Fibroblast of lung (primary cell): Measurements from ENCODE around the gene TLCD3B. TPM values are rescaled to one million over a fixed set of nuclear protein-coding genes. Genes with fewer than 3 reads are reported as not detected.

ENCODE experiments used
- DNase-seq, 2 donors: peaks; one replicate each; pipeline versions ENCODE4 v3.0.0 to v3.0.0-alpha.2; 2010; ENCODE audit warnings: low read depth in 2 of 2
- H2AFZ ChIP-seq: 2 replicates; pipeline ENCODE4 v1.5.1; 2012; ENCODE audit warnings: low read length, control low read depth, inconsistent platforms
- H3K27ac ChIP-seq: 2 replicates; pipeline ENCODE4 v1.5.1; 2011; ENCODE audit warnings: low read length, control low read depth; ENCODE audit not compliant: insufficient read depth
- H3K27me3 ChIP-seq: 2 replicates; pipeline ENCODE4 v1.5.1; 2011; ENCODE audit warnings: mild to moderate bottlenecking, low read length; ENCODE audit not compliant: control insufficient read depth, insufficient read depth
- H3K36me3 ChIP-seq: 2 replicates; pipeline ENCODE4 v1.5.1; 2011; ENCODE audit warnings: low read length; ENCODE audit not compliant: control insufficient read depth, insufficient read depth
- H3K4me1 ChIP-seq: 2 replicates; pipeline ENCODE4 v1.5.1; 2011; ENCODE audit warnings: low read length; ENCODE audit not compliant: control insufficient read depth, insufficient read depth; ENCODE audit errors: extremely low read depth
- H3K4me2 ChIP-seq: 2 replicates; pipeline ENCODE4 v1.5.1; 2011; ENCODE audit warnings: low read length, control low read depth; ENCODE audit not compliant: insufficient read depth; ENCODE audit errors: extremely low read depth
- H3K4me3 ChIP-seq, 4 experiments: fragments of 200-600 bp in 1 of 4; sonication (generic) in 1 of 4; replicated peaks in 1 of 4; 2 replicates each; pipeline ENCODE4 v1.5.1; 2011 to 2016; ENCODE audit warnings: low read length in 4 of 4, low read depth in 3 of 4, mild to moderate bottlenecking in 3 of 4, control low read depth in 2 of 4, inconsistent platforms in 1 of 4, mixed read lengths in 1 of 4; ENCODE audit not compliant: insufficient read depth in 1 of 4; ENCODE audit errors: control extremely low read depth in 1 of 4
- H3K79me2 ChIP-seq: 2 replicates; pipeline ENCODE4 v1.5.1; 2012; ENCODE audit warnings: mild to moderate bottlenecking, low read length, inconsistent platforms; ENCODE audit not compliant: control insufficient read depth, insufficient read depth
- H3K9ac ChIP-seq: 2 replicates; pipeline ENCODE4 v1.5.1; 2011; ENCODE audit warnings: mild to moderate bottlenecking, low read length, control low read depth; ENCODE audit not compliant: insufficient read depth
- H3K9me3 ChIP-seq: 2 replicates; pipeline ENCODE4 v1.5.1; 2012; ENCODE audit warnings: low read depth, low read length; ENCODE audit not compliant: control insufficient read depth, insufficient read depth
- H4K20me1 ChIP-seq: 2 replicates; pipeline ENCODE4 v1.5.1; 2011; ENCODE audit warnings: low read length; ENCODE audit not compliant: control insufficient read depth, insufficient read depth; ENCODE audit errors: extremely low read depth
- EZH2 ChIP-seq: IDR thresholded peaks from 2 replicates; pipeline ENCODE4 v1.5.1; 2012; ENCODE audit warnings: low read length, control low read depth, mild to moderate bottlenecking; ENCODE audit errors: missing control alignments
- polyA plus RNA-seq, 2 donors: library from polyadenylated mRNA; depleted of rRNA in 1 of 2; stranded (reverse) in 1 of 2; unstranded in 1 of 2; fragments of >200 nt; gene quantifications; 2 replicates each; pipeline ENCODE4 v1.2.1, GENCODE V29; 2011 to 2012; ENCODE audit warnings: missing spikeins in 1 of 2
- total RNA-seq: library from RNA; depleted of rRNA; stranded (reverse); fragments of >200 nt; gene quantifications from 2 replicates; pipeline ENCODE4 v1.2.1, GENCODE V29; 2014
- TF ChIP-seq, protein P1 (sequence below), 2 donors: IDR thresholded peaks in 1 of 2; conservative IDR thresholded peaks in 1 of 2; 1 replicate in 1 of 2; 2 replicates in 1 of 2; pipeline ENCODE4 v1.5.1; 2011 to 2012; ENCODE audit warnings: low read length in 2 of 2, control low read depth in 1 of 2, inconsistent platforms in 1 of 2, low read depth in 1 of 2, mild to moderate bottlenecking in 1 of 2

Gene TLCD3B
- total and polyA plus RNA-seq, 2 donors (not counting 1 experiment from before 2014, with no cell fraction given): not detected

DNA sequence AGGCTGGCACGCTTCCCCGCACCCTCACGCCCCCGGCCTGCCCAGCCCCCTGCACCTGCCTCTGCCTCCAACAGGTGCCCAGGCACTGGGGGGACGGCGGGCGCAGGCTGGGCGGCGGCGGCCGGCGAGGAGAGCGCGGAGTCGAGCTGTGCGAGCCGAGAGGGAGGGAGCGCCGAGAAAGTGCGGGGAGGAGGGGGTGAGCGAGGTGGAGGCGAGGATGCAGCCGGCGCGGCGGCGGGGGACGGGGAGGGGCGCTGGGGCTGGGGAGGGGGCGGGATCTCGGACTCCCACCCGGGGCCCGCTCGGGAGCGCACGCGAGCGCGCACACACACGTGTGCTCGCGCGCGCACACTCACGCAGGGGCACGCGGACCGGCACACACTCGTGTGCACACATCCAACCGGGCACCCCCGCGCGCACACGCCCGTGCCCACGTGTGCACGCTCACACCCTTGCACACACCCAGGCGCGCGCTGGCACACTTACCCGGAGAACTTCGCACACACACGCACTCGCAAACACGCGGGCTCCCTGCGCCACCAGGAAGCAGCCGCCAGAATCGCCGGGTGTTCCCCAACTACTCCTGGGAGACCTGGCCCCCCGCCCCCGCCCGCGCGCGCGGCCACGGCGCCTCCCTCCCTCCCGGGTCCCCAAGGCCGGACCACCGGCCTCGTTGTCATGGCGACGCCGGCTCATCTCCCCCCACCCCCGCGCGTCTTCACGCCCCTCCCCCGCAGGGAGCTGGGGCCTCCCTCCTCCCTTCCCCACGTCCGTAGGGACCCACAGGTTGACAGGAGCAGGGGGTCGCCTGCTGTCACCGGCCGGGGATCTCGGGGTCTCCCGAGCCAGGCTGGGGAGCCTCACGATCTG is 20.0 kb downstream of the TLCD3B start, which contains the start of gene DOC2A:
Gene DOC2A, minus strand, starts transcription at position 184 of the 870 bp plus-strand sequence. CDS start 805 bp downstream, outside the sequence.
- no peak for DNase-seq

DNA sequence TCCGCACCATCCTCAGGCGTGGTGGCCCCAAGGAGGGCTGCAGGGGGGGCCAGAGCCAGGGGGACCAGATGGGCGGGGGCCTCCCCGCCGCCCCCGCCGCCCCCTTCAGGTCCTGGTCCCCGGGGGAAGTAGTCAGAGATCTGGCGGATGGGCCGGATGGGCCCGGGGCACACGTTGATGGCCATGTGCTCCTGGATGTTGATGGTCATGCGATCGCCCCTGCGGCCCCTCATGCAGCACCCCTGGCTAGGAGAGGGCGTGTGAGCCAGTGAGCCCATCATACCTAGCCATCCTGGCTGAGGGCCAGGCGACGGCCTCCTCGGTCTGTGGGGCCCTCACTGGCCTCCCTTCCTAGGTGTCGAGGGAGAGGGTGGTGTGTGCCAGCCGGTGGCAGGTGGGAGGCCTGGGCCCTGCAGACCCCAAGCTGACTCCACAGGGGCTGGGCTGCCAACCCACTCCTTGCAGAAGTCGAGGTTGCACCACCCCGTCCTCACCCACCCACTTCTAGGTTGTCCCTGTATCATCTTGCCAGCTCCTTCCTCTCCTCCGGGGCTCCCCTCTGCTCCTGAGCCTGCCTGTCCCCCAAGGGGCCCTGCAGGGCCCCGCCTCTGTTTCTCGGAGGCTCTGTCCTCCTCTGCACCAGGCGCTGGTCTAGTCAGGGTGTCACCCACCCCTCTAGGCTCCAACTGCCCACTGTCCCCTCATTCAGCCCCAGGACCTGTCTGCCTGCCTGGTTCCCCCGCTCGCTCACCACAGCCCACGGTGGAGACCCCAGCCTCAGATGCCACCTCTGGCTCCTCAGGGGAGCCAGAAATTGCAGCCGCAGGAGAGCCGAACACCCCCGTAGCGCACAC is 20.9 kb downstream of the TLCD3B start:
- no peak overlapping the region for H3K9ac ChIP-seq
- H3K27me3 ChIP-seq: peaks cover 19% of the 10 kb centered on the region
- H3K9me3 ChIP-seq: no peaks in the 10 kb centered on the region
- no peaks in the 10 kb centered on the region for H4K20me1 ChIP-seq
- H3K4me3 ChIP-seq: peak overlapping the region in 1 of 4 experiments; percentile 46
- H3K4me2 ChIP-seq: peak overlapping the region; percentile 54
- H3K36me3 ChIP-seq: peaks cover 3% of the 10 kb centered on the region
- TF ChIP-seq, protein P1, sequence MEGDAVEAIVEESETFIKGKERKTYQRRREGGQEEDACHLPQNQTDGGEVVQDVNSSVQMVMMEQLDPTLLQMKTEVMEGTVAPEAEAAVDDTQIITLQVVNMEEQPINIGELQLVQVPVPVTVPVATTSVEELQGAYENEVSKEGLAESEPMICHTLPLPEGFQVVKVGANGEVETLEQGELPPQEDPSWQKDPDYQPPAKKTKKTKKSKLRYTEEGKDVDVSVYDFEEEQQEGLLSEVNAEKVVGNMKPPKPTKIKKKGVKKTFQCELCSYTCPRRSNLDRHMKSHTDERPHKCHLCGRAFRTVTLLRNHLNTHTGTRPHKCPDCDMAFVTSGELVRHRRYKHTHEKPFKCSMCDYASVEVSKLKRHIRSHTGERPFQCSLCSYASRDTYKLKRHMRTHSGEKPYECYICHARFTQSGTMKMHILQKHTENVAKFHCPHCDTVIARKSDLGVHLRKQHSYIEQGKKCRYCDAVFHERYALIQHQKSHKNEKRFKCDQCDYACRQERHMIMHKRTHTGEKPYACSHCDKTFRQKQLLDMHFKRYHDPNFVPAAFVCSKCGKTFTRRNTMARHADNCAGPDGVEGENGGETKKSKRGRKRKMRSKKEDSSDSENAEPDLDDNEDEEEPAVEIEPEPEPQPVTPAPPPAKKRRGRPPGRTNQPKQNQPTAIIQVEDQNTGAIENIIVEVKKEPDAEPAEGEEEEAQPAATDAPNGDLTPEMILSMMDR (conservative IDR thresholded peaks at IDR 0.05 in 1 of 2, IDR thresholded peaks at IDR 0.05 in 1 of 2; ENCODE audit: low read depth in 1 of 2, low read length in 2 of 2): no peak
- TF ChIP-seq EZH2: peak; percentile 93
- no peaks in the 10 kb centered on the region for H3K79me2 ChIP-seq
- no peaks in the 10 kb centered on the region for H3K4me1 ChIP-seq
- DNase-seq: no peak
- H3K27ac ChIP-seq: no peak overlapping the region
- no peak overlapping the region for H2AFZ ChIP-seq

More for the DNA sequence above, 20.0 kb downstream of the TLCD3B start, which contains the start of gene DOC2A:
- no peak within 1 kb of the TSS for H3K27ac ChIP-seq
- H3K79me2 ChIP-seq: no peaks in the 10 kb centered on the region
- peak; percentile 31 for TF ChIP-seq EZH2
- TF ChIP-seq, protein P1 (conservative IDR thresholded peaks at IDR 0.05 in 1 of 2, IDR thresholded peaks at IDR 0.05 in 1 of 2; ENCODE audit: low read depth in 1 of 2, low read length in 2 of 2): no peak
- no peaks in the 10 kb centered on the region for H3K4me1 ChIP-seq
- no peaks in the 10 kb centered on the region for H3K9me3 ChIP-seq
- H3K36me3 ChIP-seq: peaks cover under 1% of the 10 kb centered on the region
- H2AFZ ChIP-seq: no peak within 1 kb of the TSS
- H4K20me1 ChIP-seq: no peaks in the 10 kb centered on the region
- peak within 1 kb of the TSS in 2 of 4 experiments; percentile 29 to 46 for H3K4me3 ChIP-seq
- peak within 1 kb of the TSS; percentile 64 for H3K4me2 ChIP-seq
- peaks cover 19% of the 10 kb centered on the region for H3K27me3 ChIP-seq
- H3K9ac ChIP-seq: no peak within 1 kb of the TSS
